SK-N-SH treated with all-trans-retinoic acid at 6 μM for 48 hours (cell line): Measurements from ENCODE around the gene MERTK.

Source experiments
- ARNTL ChIP-seq: fragments of 450-650 bp; formaldehyde crosslinking; IDR thresholded peaks from 2 replicates; pipeline ENCODE4 v1.5.0; 2020; ENCODE audit warnings: low read depth, mild to moderate bottlenecking, moderate library complexity, borderline replicate concordance
- CREB5 ChIP-seq: fragments of 250-450 bp; sonication (Bioruptor Pico); IDR thresholded peaks from 2 replicates; pipeline ENCODE4 v1.5.1; 2020; ENCODE audit warnings: low read depth, mild to moderate bottlenecking, moderate library complexity
- CSRNP3 ChIP-seq: fragments of 250-450 bp; sonication (Bioruptor Pico); IDR thresholded peaks from 2 replicates; pipeline ENCODE4 v1.5.1; 2021; ENCODE audit warnings: mild to moderate bottlenecking, moderate library complexity
- ESRRG ChIP-seq: fragments of 250-450 bp; sonication (Bioruptor Pico); IDR thresholded peaks from 2 replicates; pipeline ENCODE4 v1.6.1; 2021; ENCODE audit warnings: mild to moderate bottlenecking
- GLIS3 ChIP-seq: fragments of 250-450 bp; sonication (Bioruptor Pico); IDR thresholded peaks from 2 replicates; pipeline ENCODE4 v1.5.0; 2020; ENCODE audit warnings: mild to moderate bottlenecking, moderate library complexity
- PATZ1 ChIP-seq: fragments of 250-450 bp; sonication (Bioruptor Pico); IDR thresholded peaks from 2 replicates; pipeline ENCODE4 v1.8.0; 2020; ENCODE audit warnings: mild to moderate bottlenecking, moderate library complexity, borderline replicate concordance
- POU6F1 ChIP-seq: fragments of 250-450 bp; sonication (Bioruptor Pico); IDR thresholded peaks from 2 replicates; pipeline ENCODE4 v1.8.0; 2021; ENCODE audit warnings: low read depth, mild to moderate bottlenecking, moderate library complexity, borderline replicate concordance
- RARB ChIP-seq: fragments of 250-450 bp; sonication (Bioruptor Pico); IDR thresholded peaks from 2 replicates; pipeline ENCODE4 v1.8.0; 2021; ENCODE audit warnings: mild to moderate bottlenecking, moderate library complexity
- SNAI2 ChIP-seq: fragments of 250-450 bp; sonication (Bioruptor Pico); IDR thresholded peaks from 2 replicates; pipeline ENCODE4 v1.5.0; 2020; ENCODE audit warnings: mild to moderate bottlenecking, moderate library complexity
- ZC3H10 ChIP-seq: fragments of 250-450 bp; sonication (Bioruptor Pico); IDR thresholded peaks from 2 replicates; pipeline ENCODE4 v1.5.1; 2021; ENCODE audit warnings: mild to moderate bottlenecking, moderate library complexity
- ZFP3 ChIP-seq: fragments of 250-450 bp; sonication (Bioruptor Pico); IDR thresholded peaks from 2 replicates; pipeline ENCODE4 v1.5.0; 2020; ENCODE audit warnings: mild to moderate bottlenecking, moderate library complexity
- ZFP30 ChIP-seq: fragments of 450-650 bp; formaldehyde crosslinking; IDR thresholded peaks from 2 replicates; pipeline ENCODE4 v1.5.0; 2022; ENCODE audit warnings: mild to moderate bottlenecking, moderate library complexity
- ZNF8 ChIP-seq: fragments of 450-650 bp; formaldehyde crosslinking; IDR thresholded peaks from 2 replicates; pipeline ENCODE4 v1.5.0; 2020; ENCODE audit warnings: mild to moderate bottlenecking, moderate library complexity

GRCh38 chr2:112059671-112060070, 161.3 kb downstream of the MERTK start:
- no peak for TF ChIP-seq RARB (CRISPR knock-in tag)
- no peak for TF ChIP-seq ARNTL (CRISPR knock-in tag)
- TF ChIP-seq ZNF8, result no peak
- no peak for TF ChIP-seq ZFP3 (CRISPR knock-in tag)
- no peak for TF ChIP-seq ZFP30 (CRISPR knock-in tag)
- no peak for TF ChIP-seq SNAI2 (CRISPR knock-in tag)
- TF ChIP-seq CREB5, result no peak
- TF ChIP-seq ESRRG, result no peak
- no peak for TF ChIP-seq GLIS3 (CRISPR knock-in tag)
- TF ChIP-seq PATZ1 (CRISPR knock-in tag), result no peak
- TF ChIP-seq ZC3H10 (CRISPR knock-in tag), result no peak
- TF ChIP-seq CSRNP3 (CRISPR knock-in tag), result no peak
- TF ChIP-seq POU6F1 (CRISPR knock-in tag), result no peak
